Ishikawa (cell line): ENCODE data around the gene GANC.

ENCODE experiments used
- CEBPB ChIP-seq: IDR thresholded peaks from 2 replicates; pipeline ENCODE4 v1.6.1; 2012
- CREB1 ChIP-seq: IDR thresholded peaks from 2 replicates; pipeline ENCODE4 v1.6.1; 2012; ENCODE audit warnings: low read depth
- EGR1 ChIP-seq: IDR thresholded peaks from 2 replicates; pipeline ENCODE4 v1.6.1; 2012
- EP300 ChIP-seq: IDR thresholded peaks from 2 replicates; pipeline ENCODE4 v1.6.1; 2012; ENCODE audit warnings: borderline replicate concordance
- FOXM1 ChIP-seq: IDR thresholded peaks from 2 replicates; pipeline ENCODE4 v1.6.1; 2012; ENCODE audit warnings: low read depth, borderline replicate concordance
- NFIC ChIP-seq: IDR thresholded peaks from 2 replicates; pipeline ENCODE4 v1.6.1; 2012
- RAD21 ChIP-seq: IDR thresholded peaks from 2 replicates; pipeline ENCODE4 v1.6.1; 2012; ENCODE audit warnings: low read depth
- TAF1 ChIP-seq: IDR thresholded peaks from 2 replicates; pipeline ENCODE4 v1.6.1; 2012; ENCODE audit warnings: low read depth, mild to moderate bottlenecking
- TCF12 ChIP-seq: IDR thresholded peaks from 2 replicates; pipeline ENCODE4 v1.6.1; 2012; ENCODE audit warnings: low read depth
- TEAD4 ChIP-seq: IDR thresholded peaks from 2 replicates; pipeline ENCODE4 v1.6.1; 2012
- YY1 ChIP-seq: IDR thresholded peaks from 2 replicates; pipeline ENCODE4 v1.6.1; 2012; ENCODE audit warnings: low read depth
- ZBTB7A ChIP-seq: IDR thresholded peaks from 2 replicates; pipeline ENCODE4 v1.6.1; 2012; ENCODE audit warnings: low read depth
- TF ChIP-seq, protein P1 (sequence below): IDR thresholded peaks from 2 replicates; pipeline ENCODE4 v1.6.1; 2012
- TF ChIP-seq, protein P2 (sequence below): IDR thresholded peaks from 2 replicates; pipeline ENCODE4 v1.6.1; 2012; ENCODE audit warnings: low read depth, mild to moderate bottlenecking
- TF ChIP-seq, protein P3 (sequence below): IDR thresholded peaks from 2 replicates; pipeline ENCODE4 v1.6.1; 2012

GANC gene

DNA sequence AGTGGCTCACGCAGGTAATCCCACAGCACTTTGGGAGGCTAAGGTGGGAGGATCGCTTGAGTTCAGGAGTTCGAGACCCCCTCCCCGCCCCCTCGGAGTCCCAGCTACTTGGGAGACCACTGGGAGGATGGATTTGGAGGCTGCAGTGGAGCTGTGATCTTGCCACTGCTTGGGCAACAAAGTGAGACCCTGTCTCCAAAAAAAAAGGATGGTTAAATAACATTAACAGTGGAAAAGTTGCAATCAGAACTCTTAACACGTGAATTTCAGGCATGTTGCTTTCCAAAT is 1.6 kb downstream of the GANC start:
- TF ChIP-seq EP300 (no peak), CREB1 (no peak), ZBTB7A (no peak), TCF12 (no peak)

DNA sequence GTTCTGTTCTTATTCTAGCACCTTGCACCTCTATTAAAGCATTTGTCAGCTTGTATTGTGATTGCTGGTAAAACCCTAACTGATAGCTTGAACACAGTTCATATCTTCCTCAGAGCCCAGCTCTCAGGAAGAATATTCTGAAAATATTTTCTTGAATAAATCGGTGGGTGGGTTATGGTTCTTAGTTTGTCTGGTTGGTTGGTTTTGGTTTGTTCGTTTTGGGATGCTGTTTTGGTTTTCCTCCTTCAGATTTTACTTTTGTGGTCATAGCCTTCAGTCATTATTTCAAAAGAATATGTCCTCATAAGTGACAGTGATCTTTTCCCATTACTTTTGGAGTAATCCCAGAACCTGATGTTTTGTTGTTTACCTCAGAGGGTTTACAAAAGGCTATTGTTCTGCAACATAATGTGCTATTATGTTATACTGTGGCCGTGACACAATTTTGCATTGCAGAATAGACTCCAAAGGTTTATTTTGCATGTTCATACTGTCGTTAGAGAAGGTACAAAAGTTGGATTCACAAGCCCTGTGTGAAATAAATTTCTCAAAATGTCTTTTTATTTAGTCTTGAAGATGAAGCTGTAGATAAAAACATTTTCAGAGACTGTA is 2.9 kb downstream of the GANC start:
- no peak for TF ChIP-seq EGR1
- no peak for TF ChIP-seq ZBTB7A
- no peak for TF ChIP-seq EP300
- TF ChIP-seq, protein P1, sequence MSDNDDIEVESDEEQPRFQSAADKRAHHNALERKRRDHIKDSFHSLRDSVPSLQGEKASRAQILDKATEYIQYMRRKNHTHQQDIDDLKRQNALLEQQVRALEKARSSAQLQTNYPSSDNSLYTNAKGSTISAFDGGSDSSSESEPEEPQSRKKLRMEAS: no peak
- TF ChIP-seq, protein P2, sequence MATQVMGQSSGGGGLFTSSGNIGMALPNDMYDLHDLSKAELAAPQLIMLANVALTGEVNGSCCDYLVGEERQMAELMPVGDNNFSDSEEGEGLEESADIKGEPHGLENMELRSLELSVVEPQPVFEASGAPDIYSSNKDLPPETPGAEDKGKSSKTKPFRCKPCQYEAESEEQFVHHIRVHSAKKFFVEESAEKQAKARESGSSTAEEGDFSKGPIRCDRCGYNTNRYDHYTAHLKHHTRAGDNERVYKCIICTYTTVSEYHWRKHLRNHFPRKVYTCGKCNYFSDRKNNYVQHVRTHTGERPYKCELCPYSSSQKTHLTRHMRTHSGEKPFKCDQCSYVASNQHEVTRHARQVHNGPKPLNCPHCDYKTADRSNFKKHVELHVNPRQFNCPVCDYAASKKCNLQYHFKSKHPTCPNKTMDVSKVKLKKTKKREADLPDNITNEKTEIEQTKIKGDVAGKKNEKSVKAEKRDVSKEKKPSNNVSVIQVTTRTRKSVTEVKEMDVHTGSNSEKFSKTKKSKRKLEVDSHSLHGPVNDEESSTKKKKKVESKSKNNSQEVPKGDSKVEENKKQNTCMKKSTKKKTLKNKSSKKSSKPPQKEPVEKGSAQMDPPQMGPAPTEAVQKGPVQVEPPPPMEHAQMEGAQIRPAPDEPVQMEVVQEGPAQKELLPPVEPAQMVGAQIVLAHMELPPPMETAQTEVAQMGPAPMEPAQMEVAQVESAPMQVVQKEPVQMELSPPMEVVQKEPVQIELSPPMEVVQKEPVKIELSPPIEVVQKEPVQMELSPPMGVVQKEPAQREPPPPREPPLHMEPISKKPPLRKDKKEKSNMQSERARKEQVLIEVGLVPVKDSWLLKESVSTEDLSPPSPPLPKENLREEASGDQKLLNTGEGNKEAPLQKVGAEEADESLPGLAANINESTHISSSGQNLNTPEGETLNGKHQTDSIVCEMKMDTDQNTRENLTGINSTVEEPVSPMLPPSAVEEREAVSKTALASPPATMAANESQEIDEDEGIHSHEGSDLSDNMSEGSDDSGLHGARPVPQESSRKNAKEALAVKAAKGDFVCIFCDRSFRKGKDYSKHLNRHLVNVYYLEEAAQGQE: no peak
- no peak for TF ChIP-seq YY1
- no peak for TF ChIP-seq RAD21
- no peak for TF ChIP-seq CEBPB
- no peak for TF ChIP-seq TCF12
- no peak for TF ChIP-seq TEAD4
- TF ChIP-seq NFIC: no peak
- no peak for TF ChIP-seq CREB1
- TF ChIP-seq, protein P3, sequence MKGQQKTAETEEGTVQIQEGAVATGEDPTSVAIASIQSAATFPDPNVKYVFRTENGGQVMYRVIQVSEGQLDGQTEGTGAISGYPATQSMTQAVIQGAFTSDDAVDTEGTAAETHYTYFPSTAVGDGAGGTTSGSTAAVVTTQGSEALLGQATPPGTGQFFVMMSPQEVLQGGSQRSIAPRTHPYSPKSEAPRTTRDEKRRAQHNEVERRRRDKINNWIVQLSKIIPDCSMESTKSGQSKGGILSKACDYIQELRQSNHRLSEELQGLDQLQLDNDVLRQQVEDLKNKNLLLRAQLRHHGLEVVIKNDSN: no peak
- no peak for TF ChIP-seq TAF1
- TF ChIP-seq FOXM1: no peak

DNA sequence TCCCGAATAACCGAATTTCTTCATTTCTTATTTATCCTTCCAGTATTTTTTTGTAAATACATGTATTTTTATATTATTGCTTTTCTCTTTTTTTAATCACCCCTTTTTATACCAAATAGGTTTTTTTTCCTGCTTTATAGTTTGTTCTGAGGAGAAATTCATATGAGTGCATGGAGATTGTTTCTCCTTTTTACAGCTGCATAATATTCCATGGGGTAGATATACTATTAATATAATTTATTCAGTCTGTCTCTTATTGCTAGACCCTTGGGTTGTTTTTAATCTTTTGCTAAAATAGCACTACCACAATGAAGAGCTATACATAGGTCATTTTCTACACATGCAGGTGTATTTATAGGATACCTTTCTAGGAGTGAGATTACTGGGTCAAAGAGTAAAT is 3.8 kb downstream of the GANC start:
- TF ChIP-seq EP300: no peak
- no peak for TF ChIP-seq YY1
- TF ChIP-seq TAF1: no peak
- no peak for TF ChIP-seq TEAD4
- TF ChIP-seq, protein P2: no peak
- no peak for TF ChIP-seq CEBPB
- no peak for TF ChIP-seq ZBTB7A
- TF ChIP-seq FOXM1: no peak
- TF ChIP-seq RAD21: no peak

DNA sequence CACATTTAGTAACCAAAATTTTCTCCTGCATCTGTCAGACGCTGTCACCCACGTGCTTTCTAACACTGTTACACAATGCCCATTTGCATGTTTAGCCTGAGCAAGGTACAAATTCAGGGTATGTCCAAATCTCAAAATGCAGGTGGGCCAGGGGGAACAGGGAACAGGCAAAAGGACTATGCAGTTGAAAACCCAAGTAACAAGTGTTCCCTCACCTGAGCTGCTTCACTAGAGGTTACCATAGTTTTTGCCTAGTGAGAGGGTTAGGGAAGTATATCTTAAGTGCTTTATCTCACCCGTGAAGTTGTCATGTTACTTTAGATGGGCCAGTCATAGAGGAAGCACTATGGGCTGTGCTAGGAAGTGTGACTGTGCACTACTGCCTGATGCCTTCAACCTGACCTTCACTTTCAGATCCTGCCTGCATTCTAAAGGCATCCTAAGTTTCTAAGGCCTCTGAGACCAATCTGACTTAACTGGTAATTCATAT is 6.3 kb downstream of the GANC start:
- TF ChIP-seq, protein P2: no peak
- TF ChIP-seq YY1: no peak
- TF ChIP-seq EP300: no peak
- TF ChIP-seq, protein P1: no peak
- no peak for TF ChIP-seq NFIC
- no peak for TF ChIP-seq CREB1
- TF ChIP-seq, protein P3: no peak
- no peak for TF ChIP-seq FOXM1
- no peak for TF ChIP-seq ZBTB7A
- no peak for TF ChIP-seq RAD21
- no peak for TF ChIP-seq CEBPB
- no peak for TF ChIP-seq TAF1
- no peak for TF ChIP-seq TEAD4
- TF ChIP-seq TCF12: no peak
- no peak for TF ChIP-seq EGR1
